Measurements from ENCODE around the gene DCP1A.
"Not testable (repeated sequence)": the region's sequence is repeated elsewhere in the genome, so short reads cannot be mapped to it uniquely, and the experiment has no call there.

The DCP1A gene

GRCh38 chr3:53261712-53262111 is 85.6 kb downstream of the DCP1A start:
- DNase-seq = no peak

- DNase-seq = no peak
Measured at GRCh38 chr3:53260286-53260785, 87.0 kb downstream of the DCP1A start.

- no peak for DNase-seq
Measured at GRCh38 chr3:53259427-53260259, 87.7 kb downstream of the DCP1A start.

GRCh38 chr3:53258600-53259426 is 88.5 kb downstream of the DCP1A start:
- DNase-seq = no peak

- DNase-seq = no peak
Measured at GRCh38 chr3:53257465-53257864, 89.9 kb downstream of the DCP1A start.

DNA sequence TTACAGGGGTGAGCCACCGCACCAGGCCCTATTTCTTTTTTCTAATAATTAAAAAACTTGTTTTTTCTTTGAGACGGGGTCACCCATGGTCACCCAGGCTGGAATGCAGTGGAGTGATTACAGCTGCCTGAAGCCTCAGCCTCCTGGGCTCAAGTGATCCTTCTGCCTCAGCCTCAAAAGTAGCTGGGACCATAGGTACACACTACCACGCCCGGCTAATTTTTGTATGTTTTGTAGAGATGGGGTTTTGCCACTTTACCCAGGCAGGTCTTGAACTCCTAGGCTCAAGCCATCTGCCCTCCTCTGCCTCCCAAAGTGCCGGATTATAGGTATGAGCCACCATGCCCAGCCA is 90.7 kb downstream of the DCP1A start:
- DNase-seq = no peak

GRCh38 chr3:53255775-53256703 is 91.3 kb downstream of the DCP1A start, which contains the start of gene TKT:
Gene TKT, minus strand, starts transcription at chr3:53256022. Its CDS starts 80 bp downstream, at chr3:53255942.
- peak; percentile 86 for DNase-seq

GRCh38 chr3:53255423-53255774 is 91.9 kb downstream of the DCP1A start:
- peak; percentile 61 for DNase-seq

DNA sequence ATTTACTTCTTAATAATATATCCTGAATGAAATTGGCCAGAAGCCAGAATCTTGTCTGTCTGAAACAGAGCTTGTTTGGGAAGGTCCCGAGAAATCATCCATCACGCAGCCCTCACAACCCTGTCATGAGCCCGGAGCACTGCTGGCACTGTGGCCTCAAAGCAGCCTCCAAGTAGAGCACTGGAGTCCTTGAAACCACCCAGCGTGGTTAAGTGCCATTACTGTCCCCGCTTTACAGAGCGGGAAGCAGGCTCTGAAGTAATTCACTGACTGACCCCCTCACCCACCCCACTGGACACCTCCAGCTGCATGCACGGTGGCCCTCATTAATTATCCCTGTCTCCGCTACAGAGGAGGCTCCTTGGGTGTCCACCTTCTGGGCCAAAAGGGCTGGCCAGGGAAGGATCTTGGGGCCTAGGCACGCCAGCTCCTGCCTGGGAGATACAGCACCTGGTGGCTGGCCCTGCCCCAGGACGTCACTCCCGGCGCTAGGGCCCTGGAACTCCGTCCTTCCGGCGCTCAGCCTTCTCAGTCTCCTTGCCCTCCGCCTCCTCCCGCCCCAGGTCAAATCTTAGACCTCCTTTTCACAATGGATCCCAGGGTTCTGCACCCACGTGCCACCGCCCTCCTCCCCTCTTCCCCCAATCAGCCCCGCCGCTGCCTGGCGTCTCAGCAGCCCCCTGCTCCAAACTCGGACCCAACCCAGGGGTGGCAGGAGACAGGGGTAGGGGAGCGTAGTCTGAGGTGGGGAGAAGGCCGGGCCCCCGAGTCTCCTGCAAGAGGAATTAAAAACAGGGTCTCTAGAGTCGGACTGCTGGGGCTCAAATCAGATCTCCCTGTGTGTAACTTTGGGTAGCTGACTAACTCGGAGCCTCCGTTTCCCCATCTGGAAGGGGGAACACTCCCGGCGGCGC is 92.6 kb downstream of the DCP1A start:
- peak; percentile 68 for DNase-seq

- DNase-seq = no peak
Measured at GRCh38 chr3:53253707-53254508, 93.4 kb downstream of the DCP1A start.

DNA sequence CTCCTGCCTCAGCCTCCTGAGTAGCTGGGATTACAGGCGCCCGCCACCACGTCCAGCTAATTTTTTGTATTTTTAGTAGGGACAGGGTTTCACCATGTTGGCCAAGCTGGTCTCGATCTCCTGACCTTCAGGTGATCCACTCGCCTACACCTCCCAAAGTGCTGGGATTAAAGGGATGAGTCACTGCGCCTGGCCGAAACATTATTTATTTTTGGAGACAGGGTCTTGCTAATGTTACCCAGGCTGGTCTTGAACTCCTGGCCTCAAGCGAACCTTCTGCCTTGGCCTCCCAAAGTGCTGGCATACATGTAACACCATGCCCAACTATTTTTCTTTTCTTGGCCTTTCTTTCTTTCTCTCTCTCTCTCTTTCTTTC is 94.4 kb downstream of the DCP1A start:
- not testable (repeated sequence) for DNase-seq

DNA sequence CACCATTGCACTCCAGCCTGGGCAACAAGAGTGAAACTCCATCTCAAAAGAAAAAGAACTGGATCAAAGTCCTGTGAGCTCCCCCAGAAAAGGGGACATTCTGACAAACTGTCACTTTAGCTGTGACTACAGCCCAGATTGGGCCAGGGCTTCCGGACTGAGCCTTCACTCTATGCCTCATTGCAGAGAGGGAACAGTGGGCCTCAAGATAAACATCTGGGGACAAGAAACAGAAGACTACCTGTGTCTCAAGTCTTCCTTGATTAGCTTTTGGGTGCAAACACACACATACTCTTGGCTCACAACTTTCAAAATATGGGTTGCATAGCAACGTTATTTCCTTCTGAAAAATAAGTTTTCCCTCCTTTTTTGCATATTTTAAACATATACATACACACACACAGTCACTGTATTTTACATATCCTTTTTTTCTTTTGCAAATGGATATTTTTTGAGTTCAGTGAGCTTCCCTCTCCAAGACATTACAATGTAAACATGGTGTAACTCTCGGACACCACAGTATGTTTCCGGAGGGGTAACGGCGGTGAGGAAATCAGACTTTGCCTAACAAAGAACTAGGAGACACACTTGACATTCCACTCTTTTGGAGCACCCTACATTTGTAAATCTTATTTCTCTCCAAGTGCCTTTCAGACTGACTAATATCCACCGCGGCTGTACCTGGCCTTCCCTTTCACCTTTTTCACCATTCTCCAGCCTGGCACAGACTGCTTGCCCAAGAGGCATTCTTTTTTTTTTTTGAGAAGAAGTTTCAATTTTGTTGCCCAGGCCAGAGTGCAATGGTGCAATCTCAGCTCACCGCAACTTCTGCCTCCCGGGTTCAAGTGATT is 95.0 kb downstream of the DCP1A start:
- no peak for DNase-seq

DNA sequence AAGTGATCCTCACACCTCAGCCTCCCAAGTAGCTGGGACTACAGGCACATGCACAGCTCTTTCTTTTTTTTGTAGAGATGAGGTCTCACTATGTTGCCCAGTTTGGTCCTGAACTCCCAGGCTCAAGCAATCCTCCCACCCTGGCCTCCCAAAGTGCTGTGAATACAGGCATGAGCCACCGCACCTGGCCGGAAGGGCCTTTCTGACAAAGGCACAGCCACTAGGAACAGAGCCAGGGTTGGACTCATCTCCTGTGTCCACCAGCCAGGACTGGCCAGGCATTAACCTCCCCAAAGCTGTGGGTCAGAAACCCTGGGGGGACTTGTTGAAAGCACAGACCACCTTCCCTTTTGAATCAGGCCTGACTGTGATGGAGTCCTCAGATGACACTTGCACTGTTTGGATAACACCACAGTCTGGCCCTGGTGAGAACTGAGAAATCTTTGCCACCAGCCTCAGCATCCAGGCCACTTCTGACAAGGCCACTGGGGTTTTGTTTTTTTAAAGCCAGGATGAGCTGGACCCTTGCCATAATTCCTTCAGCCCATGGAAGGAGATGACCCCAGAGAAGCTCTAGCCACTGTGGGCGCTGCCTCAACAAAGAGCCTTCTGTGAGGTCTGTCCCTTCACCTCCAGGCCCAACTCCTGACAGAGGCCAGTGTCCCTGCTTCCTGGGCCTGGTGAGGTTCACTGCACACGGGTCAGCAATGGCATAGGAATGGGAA is 96.3 kb downstream of the DCP1A start:
- DNase-seq = no peak

- DNase-seq = no peak
Measured at GRCh38 chr3:53250453-53250852, 96.9 kb downstream of the DCP1A start.

DNA sequence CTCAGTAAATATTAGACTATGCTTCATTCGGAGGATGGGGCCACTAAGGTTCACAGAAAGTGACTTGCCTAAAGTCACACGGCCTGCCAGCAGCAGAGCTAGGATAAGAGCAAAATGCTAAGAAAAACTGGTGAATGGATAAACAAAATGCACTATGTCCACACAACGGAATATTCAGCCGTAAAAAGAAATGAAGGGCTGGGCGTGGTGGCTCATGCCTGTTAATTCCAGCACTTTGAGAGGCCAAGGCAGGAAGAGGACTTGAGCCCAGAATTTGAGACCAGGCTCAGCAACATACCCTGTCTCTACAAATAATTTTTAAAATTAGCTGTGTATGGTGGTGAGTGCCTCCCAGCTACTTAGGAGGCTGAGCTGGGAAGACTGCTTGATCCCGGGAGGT is 99.2 kb downstream of the DCP1A start:
- DNase-seq = no peak

GRCh38 chr3:53247619-53248018 is 99.7 kb downstream of the DCP1A start:
- no peak for DNase-seq

GRCh38 chr3:53244271-53244670 is 103.1 kb downstream of the DCP1A start:
- no peak for DNase-seq

DNA sequence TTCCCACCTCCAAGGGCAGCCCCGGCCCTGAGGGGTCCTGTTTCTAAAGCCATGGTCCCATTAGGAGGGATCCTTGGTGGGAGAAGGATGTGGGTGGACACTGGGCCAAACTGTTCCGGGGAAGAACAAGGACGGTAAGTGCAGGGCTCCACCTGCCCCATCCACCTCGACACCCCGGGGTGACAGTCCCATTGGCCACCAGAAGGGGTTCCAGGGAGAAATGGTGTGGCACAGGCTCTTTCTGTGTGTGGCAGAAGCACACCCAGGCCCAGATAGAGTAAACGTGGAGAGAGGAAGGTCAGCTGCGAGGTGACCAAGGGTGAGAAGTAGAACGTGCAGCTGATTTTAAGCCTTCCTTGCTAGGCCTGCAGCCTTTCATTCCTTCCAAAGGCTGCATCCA is 103.6 kb downstream of the DCP1A start:
- DNase-seq = no peak

DNA sequence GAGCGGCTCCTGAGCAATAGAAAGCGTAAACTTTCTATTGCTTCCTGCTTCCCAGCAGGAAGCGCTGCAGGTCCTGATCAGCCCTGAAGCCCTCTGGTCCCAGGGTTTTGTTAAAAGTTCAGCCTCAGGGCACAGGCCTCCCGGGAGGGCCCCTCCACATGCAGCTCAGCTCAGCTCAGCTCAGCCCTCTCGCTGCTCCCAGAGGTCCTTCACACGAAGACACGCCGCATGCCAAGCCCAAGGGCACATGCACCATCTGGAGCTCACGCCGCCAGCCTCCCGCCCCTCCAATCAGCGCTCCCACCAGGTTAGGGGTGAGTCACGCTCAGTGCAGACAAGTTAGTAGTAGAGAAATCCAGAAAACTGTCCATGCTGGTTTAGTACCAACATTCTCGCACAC is 104.2 kb downstream of the DCP1A start:
- no peak for DNase-seq

Data from DMS53 (cell line).